CD14-positive monocyte (primary cell): Measurements from ENCODE around the gene BRD9. TPM values are rescaled to one million over a fixed set of nuclear protein-coding genes. Genes with fewer than 3 reads are reported as not detected.

Source experiments
- DNase-seq, 3 donors: peaks; one replicate each; pipeline ENCODE4 v3.0.0-alpha.2; 2011 to 2022
- H2AFZ ChIP-seq: 2 replicates; pipeline ENCODE4 v1.6.0; 2012; ENCODE audit warnings: mild to moderate bottlenecking, low read depth, low read length, inconsistent platforms; ENCODE audit not compliant: insufficient read depth, poor library complexity, severe bottlenecking
- H3K27ac ChIP-seq, 2 donors: 1 replicate in 1 of 2; 2 replicates in 1 of 2; pipeline ENCODE4 v1.5.1; 2012 to 2013; ENCODE audit warnings: low read length in 2 of 2, control low read depth in 1 of 2, inconsistent platforms in 1 of 2, low read depth in 1 of 2, mild to moderate bottlenecking in 1 of 2
- H3K27me3 ChIP-seq, 2 donors: one replicate each; pipeline versions ENCODE4 v1.6.0 to v1.6.1; 2011 to 2013; ENCODE audit warnings: low read length in 2 of 2; ENCODE audit not compliant: control insufficient read depth in 2 of 2, insufficient read depth in 2 of 2
- H3K36me3 ChIP-seq, 2 donors: replicated peaks in 1 of 2; 1 replicate in 1 of 2; 2 replicates in 1 of 2; pipeline versions ENCODE4 v1.5.1 to v1.6.1; 2012 to 2013; ENCODE audit warnings: low read length in 2 of 2, control low read depth in 1 of 2, inconsistent platforms in 1 of 2, mild to moderate bottlenecking in 1 of 2; ENCODE audit not compliant: insufficient read depth in 2 of 2, control insufficient read depth in 1 of 2
- H3K4me1 ChIP-seq, 2 donors: 1 replicate in 1 of 2; 2 replicates in 1 of 2; pipeline versions ENCODE4 v1.5.1 to v1.6.1; 2012 to 2013; ENCODE audit warnings: low read length in 2 of 2, control low read depth in 1 of 2, inconsistent platforms in 1 of 2, mild to moderate bottlenecking in 1 of 2, moderate library complexity in 1 of 2; ENCODE audit not compliant: insufficient read depth in 2 of 2, control insufficient read depth in 1 of 2
- H3K4me2 ChIP-seq: replicated peaks from 2 replicates; pipeline ENCODE3; 2012; ENCODE audit warnings: low read length, moderate library complexity, mild to moderate bottlenecking; ENCODE audit not compliant: poor library complexity, severe bottlenecking; ENCODE audit errors: extremely low read depth
- H3K4me3 ChIP-seq, 3 experiments: fragments of 200-600 bp in 1 of 3; sonication (generic) in 1 of 3; replicated peaks in 1 of 3; 1 replicate in 2 of 3; 2 replicates in 1 of 3; pipeline ENCODE4 v1.5.1; 2011 to 2013; ENCODE audit warnings: low read length in 3 of 3, mild to moderate bottlenecking in 3 of 3, control low read depth in 2 of 3, low read depth in 2 of 3, inconsistent platforms in 1 of 3, moderate library complexity in 1 of 3
- H3K79me2 ChIP-seq: 2 replicates; pipeline ENCODE4 v1.6.0; 2012; ENCODE audit warnings: mild to moderate bottlenecking, control low read depth, inconsistent platforms, low read length, moderate library complexity; ENCODE audit not compliant: insufficient read depth
- H3K9ac ChIP-seq: 2 replicates; pipeline ENCODE4 v1.6.0; 2017; ENCODE audit warnings: low read length, mild to moderate bottlenecking; ENCODE audit not compliant: insufficient read depth, poor library complexity, severe bottlenecking
- H3K9me3 ChIP-seq, 2 donors: replicated peaks in 1 of 2; 1 replicate in 1 of 2; 2 replicates in 1 of 2; pipeline versions ENCODE4 v1.5.1 to v1.6.1; 2012 to 2013; ENCODE audit warnings: low read length in 2 of 2, control low read depth in 1 of 2; ENCODE audit not compliant: control insufficient read depth in 1 of 2, insufficient read depth in 1 of 2
- H4K20me1 ChIP-seq: 2 replicates; pipeline ENCODE4 v1.6.0; 2012; ENCODE audit warnings: mild to moderate bottlenecking, low read length, control low read depth, moderate library complexity; ENCODE audit not compliant: insufficient read depth
- H3K27ac Mint-ChIP-seq, 7 donors: one replicate each; pipeline ENCODE4 v1.8.0; 2020; ENCODE audit warnings: mild to moderate bottlenecking in 7 of 7, mixed read lengths in 7 of 7, moderate library complexity in 6 of 7, inconsistent platforms in 2 of 7
- H3K27me3 Mint-ChIP-seq, 3 donors: one replicate each; pipeline ENCODE4 v1.8.0; 2021 to 2022; ENCODE audit warnings: low read depth in 3 of 3, mild to moderate bottlenecking in 3 of 3, mixed read lengths in 3 of 3, moderate library complexity in 3 of 3, inconsistent platforms in 1 of 3
- H3K36me3 Mint-ChIP-seq, 2 donors: one replicate each; pipeline ENCODE4 v1.8.0; 2020; ENCODE audit warnings: mixed read lengths in 2 of 2, inconsistent platforms in 1 of 2, mild to moderate bottlenecking in 1 of 2
- H3K4me1 Mint-ChIP-seq: one replicate; pipeline ENCODE4 v1.8.0; 2020; ENCODE audit warnings: mild to moderate bottlenecking, mixed read lengths
- H3K4me3 Mint-ChIP-seq, 2 donors: one replicate each; pipeline ENCODE4 v1.8.0; 2020; ENCODE audit warnings: mild to moderate bottlenecking in 2 of 2, mixed read lengths in 2 of 2, moderate library complexity in 1 of 2
- H3K9me3 Mint-ChIP-seq, 7 donors: one replicate each; pipeline ENCODE4 v1.8.0; 2020 to 2022; ENCODE audit warnings: mixed read lengths in 7 of 7, mild to moderate bottlenecking in 6 of 7, moderate library complexity in 6 of 7, inconsistent platforms in 2 of 7
- CTCF ChIP-seq: fragments of 200-600 bp; IDR thresholded peaks from one replicate; pipeline ENCODE4 v1.8.0; 2022; ENCODE audit warnings: antibody characterized with exemption, mild to moderate bottlenecking
- WGBS: methylation state at CpG from one replicate; pipeline ENCODE4 v1.1.5; 2013; ENCODE audit warnings: missing lambda C conversion rate; ENCODE audit not compliant: insufficient coverage; 5-methylcytosine and 5-hydroxymethylcytosine counted together
- intact Hi-C, 2 donors: fragments of 100-400 bp; cut with micrococcal nuclease; formaldehyde crosslinking; loops; one replicate each; pipeline versions ENCODE4 v1.15.0 to v1.15.1; 2023
- polyA plus RNA-seq, 3 donors: library from polyadenylated mRNA; depleted of rRNA in 1 of 3; unstranded in 2 of 3; stranded (reverse) in 1 of 3; fragments of 300-500 nt in 2 of 3; fragments of >200 nt in 1 of 3; fragmentation: Illumina TruSeq in 2 of 3; gene quantifications; 1 replicate in 2 of 3; 2 replicates in 1 of 3; pipeline ENCODE4 v1.2.3, GENCODE V29; 2012 to 2021

The BRD9 gene
- polyA plus RNA-seq, 3 donors: 5.3 to 22.7 (median 9.3) TPM

GRCh38 chr5:855771-856530 is 36.6 kb downstream of the BRD9 start:
- H3K27me3 ChIP-seq: no peaks in the 10 kb centered on the region
- no peaks in the 10 kb centered on the region for H4K20me1 ChIP-seq
- Mint-ChIP-seq H3K9me3 (no peaks in the 10 kb centered on the region), H3K36me3 (peaks cover 5 to 8% of the 10 kb centered on the region in 2 donors), H3K4me3 (no peak overlapping the region), H3K27ac (no peak overlapping the region), H3K27me3 (peaks cover 2 to 7% (median 4%) of the 10 kb centered on the region in 3 donors), H3K4me1 (no peaks in the 10 kb centered on the region)
- no peaks in the 10 kb centered on the region for H3K79me2 ChIP-seq
- H3K36me3 ChIP-seq: no peaks in the 10 kb centered on the region
- no peak overlapping the region for H3K27ac ChIP-seq
- H2AFZ ChIP-seq: no peak overlapping the region
- no peak overlapping the region for H3K4me3 ChIP-seq
- H3K9me3 ChIP-seq: no peaks in the 10 kb centered on the region
- H3K4me2 ChIP-seq: no peak overlapping the region
- no peaks in the 10 kb centered on the region for H3K4me1 ChIP-seq
- intact Hi-C loops: no loop called here
- H3K9ac ChIP-seq: no peak overlapping the region
- no peak for DNase-seq
- no peak for TF ChIP-seq CTCF
- WGBS: 78% methylated on average over 21 of the region's 21 CpGs

GRCh38 chr5:854966-855743 is 37.4 kb downstream of the BRD9 start:
- intact Hi-C loops: no loop called here
- no peaks in the 10 kb centered on the region for H3K79me2 ChIP-seq
- no peak overlapping the region for H2AFZ ChIP-seq
- H3K27me3 Mint-ChIP-seq: peaks cover 4 to 7% (median 4%) of the 10 kb centered on the region in 3 donors
- H3K27ac Mint-ChIP-seq: no peak overlapping the region
- TF ChIP-seq CTCF: no peak
- no peak for DNase-seq
- no peaks in the 10 kb centered on the region for H3K4me1 ChIP-seq
- no peaks in the 10 kb centered on the region for H3K9me3 ChIP-seq
- no peaks in the 10 kb centered on the region for H4K20me1 ChIP-seq
- H3K9ac ChIP-seq: no peak overlapping the region
- H3K4me3 Mint-ChIP-seq: no peak overlapping the region
- H3K36me3 ChIP-seq: no peaks in the 10 kb centered on the region
- H3K4me2 ChIP-seq: no peak overlapping the region
- no peak overlapping the region for H3K4me3 ChIP-seq
- H3K27me3 ChIP-seq: no peaks in the 10 kb centered on the region
- H3K9me3 Mint-ChIP-seq: no peaks in the 10 kb centered on the region
- 93% methylated on average over 26 of the region's 32 CpGs for WGBS
- no peaks in the 10 kb centered on the region for H3K4me1 Mint-ChIP-seq
- H3K36me3 Mint-ChIP-seq: peaks cover 0 to 2% of the 10 kb centered on the region in 2 donors
- H3K27ac ChIP-seq: no peak overlapping the region
